Measurements from ENCODE around the gene SLC25A18.
"Not testable (repeated sequence)": the region's sequence is repeated elsewhere in the genome, so short reads cannot be mapped to it uniquely, and the experiment has no call there.

SLC25A18 gene

GRCh38 chr22:17559188-17559587 lies 4.1 kb upstream of the SLC25A18 start:
- H3K27ac ChIP-seq (ENCODE audit: low read depth, low read length) = no peak overlapping the region
- no peak for DNase-seq
- H4K5ac ChIP-seq (ENCODE audit: low read length) = no peak overlapping the region
- H2AK5ac ChIP-seq (ENCODE audit: low read length) = no peak overlapping the region
- H3K4me1 ChIP-seq (ENCODE audit: control insufficient read depth, low read depth, low read length) = peaks cover 3% of the 10 kb centered on the region
- no peak overlapping the region for H2BK120ac ChIP-seq (ENCODE audit: low read depth, low read length)
- no peak overlapping the region for H4K8ac ChIP-seq (ENCODE audit: low read depth, low read length)
- no peak overlapping the region for H3K4me2 ChIP-seq (ENCODE audit: low read length)
- H3K79me1 ChIP-seq (ENCODE audit: low read length) = no peaks in the 10 kb centered on the region
- no peak overlapping the region for H3K9ac ChIP-seq (ENCODE audit: low read length)
- no peak overlapping the region for H2BK5ac ChIP-seq (ENCODE audit: low read length)
- H2BK15ac ChIP-seq (replicated peaks; ENCODE audit: low read depth) = no peak overlapping the region
- no peak overlapping the region for H3K56ac ChIP-seq (ENCODE audit: low read length)
- no peak overlapping the region for H3K18ac ChIP-seq (ENCODE audit: low read length)
- H3K36me3 ChIP-seq (ENCODE audit: control insufficient read depth, insufficient read depth, low read length) = peaks cover 5% of the 10 kb centered on the region
- no peaks in the 10 kb centered on the region for H3K27me3 ChIP-seq (ENCODE audit: insufficient read depth, low read length, poor library complexity)
- no CpG with 5 or more reads among the region's 10 CpGs for WGBS (ENCODE audit: extremely low coverage, insufficient coverage, low lambda C conversion rate)
- no peak overlapping the region for H3K23ac ChIP-seq (ENCODE audit: low read length)
- no peak overlapping the region for H3K4ac ChIP-seq (ENCODE audit: low read depth, low read length)
- no peaks in the 10 kb centered on the region for H3K79me2 ChIP-seq (ENCODE audit: control insufficient read depth, insufficient read depth, low read length)
- H3K4me3 ChIP-seq (ENCODE audit: low read length) = no peak overlapping the region

GRCh38 chr22:17563936-17564391 lies 666 bp downstream of the SLC25A18 start:
- Histone ChIP-seq H3K4me1 (ENCODE audit: control insufficient read depth, low read depth, low read length) (peaks cover 3% of the 10 kb centered on the region), H2BK5ac (ENCODE audit: low read length) (no peak overlapping the region), H2AK5ac (ENCODE audit: low read length) (no peak overlapping the region), H2BK120ac (ENCODE audit: low read depth, low read length) (no peak overlapping the region), H3K18ac (ENCODE audit: low read length) (no peak overlapping the region), H2BK15ac (replicated peaks; ENCODE audit: low read depth) (no peak overlapping the region), H3K56ac (ENCODE audit: low read length) (no peak overlapping the region), H3K79me1 (ENCODE audit: low read length) (no peaks in the 10 kb centered on the region), H3K23ac (ENCODE audit: low read length) (no peak overlapping the region), H4K5ac (ENCODE audit: low read length) (no peak overlapping the region), H3K9ac (ENCODE audit: low read length) (no peak overlapping the region), H3K27ac (ENCODE audit: low read depth, low read length) (no peak overlapping the region), H3K4me2 (ENCODE audit: low read length) (no peak overlapping the region), H3K27me3 (ENCODE audit: insufficient read depth, low read length, poor library complexity) (no peaks in the 10 kb centered on the region), H4K8ac (ENCODE audit: low read depth, low read length) (no peak overlapping the region), H3K36me3 (ENCODE audit: control insufficient read depth, insufficient read depth, low read length) (peaks cover 1% of the 10 kb centered on the region), H3K4me3 (ENCODE audit: low read length) (no peak overlapping the region), H3K4ac (ENCODE audit: low read depth, low read length) (no peak overlapping the region), H3K79me2 (ENCODE audit: control insufficient read depth, insufficient read depth, low read length) (no peaks in the 10 kb centered on the region)
- WGBS (ENCODE audit: extremely low coverage, insufficient coverage, low lambda C conversion rate) = no CpG with 5 or more reads among the region's 11 CpGs
- DNase-seq = no peak

- H2BK120ac ChIP-seq (ENCODE audit: low read depth, low read length); H3K36me3 ChIP-seq (ENCODE audit: control insufficient read depth, insufficient read depth, low read length); H3K4me3 ChIP-seq (ENCODE audit: low read length); H3K4me2 ChIP-seq (ENCODE audit: low read length); H4K8ac ChIP-seq (ENCODE audit: low read depth, low read length); H3K18ac ChIP-seq (ENCODE audit: low read length); H2AK5ac ChIP-seq (ENCODE audit: low read length); H2BK15ac ChIP-seq (replicated peaks; ENCODE audit: low read depth); DNase-seq; H3K79me1 ChIP-seq (ENCODE audit: low read length); H3K79me2 ChIP-seq (ENCODE audit: control insufficient read depth, insufficient read depth, low read length); H3K27ac ChIP-seq (ENCODE audit: low read depth, low read length); H2BK5ac ChIP-seq (ENCODE audit: low read length); H3K4ac ChIP-seq (ENCODE audit: low read depth, low read length); H4K5ac ChIP-seq (ENCODE audit: low read length); H3K56ac ChIP-seq (ENCODE audit: low read length); H3K27me3 ChIP-seq (ENCODE audit: insufficient read depth, low read length, poor library complexity); H3K9ac ChIP-seq (ENCODE audit: low read length); H3K23ac ChIP-seq (ENCODE audit: low read length): not testable (repeated sequence)
- no CpG with 5 or more reads among the region's 19 CpGs for WGBS (ENCODE audit: extremely low coverage, insufficient coverage, low lambda C conversion rate)
- H3K4me1 ChIP-seq (ENCODE audit: control insufficient read depth, low read depth, low read length) = peaks cover 16% of the 10 kb centered on the region
Observed at GRCh38 chr22:17566016-17566687, 2.9 kb downstream of the SLC25A18 start.

- H2AK5ac ChIP-seq (ENCODE audit: low read length) = no peak overlapping the region
- no peak overlapping the region for H2BK15ac ChIP-seq (replicated peaks; ENCODE audit: low read depth)
- no peak overlapping the region for H4K8ac ChIP-seq (ENCODE audit: low read depth, low read length)
- H3K9ac ChIP-seq (ENCODE audit: low read length) = no peak overlapping the region
- H3K36me3 ChIP-seq (ENCODE audit: control insufficient read depth, insufficient read depth, low read length) = no peaks in the 10 kb centered on the region
- no peak overlapping the region for H3K4ac ChIP-seq (ENCODE audit: low read depth, low read length)
- no peak overlapping the region for H2BK5ac ChIP-seq (ENCODE audit: low read length)
- H3K79me1 ChIP-seq (ENCODE audit: low read length) = no peaks in the 10 kb centered on the region
- no peak overlapping the region for H2BK120ac ChIP-seq (ENCODE audit: low read depth, low read length)
- no peak overlapping the region for H3K18ac ChIP-seq (ENCODE audit: low read length)
- H3K79me2 ChIP-seq (ENCODE audit: control insufficient read depth, insufficient read depth, low read length) = no peaks in the 10 kb centered on the region
- H3K4me2 ChIP-seq (ENCODE audit: low read length) = no peak overlapping the region
- no peak overlapping the region for H4K5ac ChIP-seq (ENCODE audit: low read length)
- H3K4me1 ChIP-seq (ENCODE audit: control insufficient read depth, low read depth, low read length) = peaks cover 16% of the 10 kb centered on the region
- no CpG with 5 or more reads among the region's 10 CpGs for WGBS (ENCODE audit: extremely low coverage, insufficient coverage, low lambda C conversion rate)
- no peaks in the 10 kb centered on the region for H3K27me3 ChIP-seq (ENCODE audit: insufficient read depth, low read length, poor library complexity)
- no peak overlapping the region for H3K27ac ChIP-seq (ENCODE audit: low read depth, low read length)
- no peak overlapping the region for H3K23ac ChIP-seq (ENCODE audit: low read length)
- H3K56ac ChIP-seq (ENCODE audit: low read length) = no peak overlapping the region
- no peak for DNase-seq
- H3K4me3 ChIP-seq (ENCODE audit: low read length) = no peak overlapping the region
Observed at GRCh38 chr22:17566776-17567175, 3.5 kb downstream of the SLC25A18 start.

- no peak overlapping the region for H2BK120ac ChIP-seq (ENCODE audit: low read depth, low read length)
- H2BK15ac ChIP-seq (replicated peaks; ENCODE audit: low read depth) = no peak overlapping the region
- H3K79me2 ChIP-seq (ENCODE audit: control insufficient read depth, insufficient read depth, low read length) = no peaks in the 10 kb centered on the region
- WGBS (ENCODE audit: extremely low coverage, insufficient coverage, low lambda C conversion rate) = no CpG with 5 or more reads among the region's 8 CpGs
- H3K56ac ChIP-seq (ENCODE audit: low read length) = peak overlapping the region; percentile 68
- H4K5ac ChIP-seq (ENCODE audit: low read length) = no peak overlapping the region
- H3K27me3 ChIP-seq (ENCODE audit: insufficient read depth, low read length, poor library complexity) = no peaks in the 10 kb centered on the region
- H3K27ac ChIP-seq (ENCODE audit: low read depth, low read length) = no peak overlapping the region
- H3K9ac ChIP-seq (ENCODE audit: low read length) = peak overlapping the region; percentile 22
- H3K4me1 ChIP-seq (ENCODE audit: control insufficient read depth, low read depth, low read length) = peaks cover 12% of the 10 kb centered on the region
- H3K79me1 ChIP-seq (ENCODE audit: low read length) = no peaks in the 10 kb centered on the region
- H2BK5ac ChIP-seq (ENCODE audit: low read length) = no peak overlapping the region
- no peak overlapping the region for H3K18ac ChIP-seq (ENCODE audit: low read length)
- H3K4me2 ChIP-seq (ENCODE audit: low read length) = no peak overlapping the region
- no peak overlapping the region for H3K4me3 ChIP-seq (ENCODE audit: low read length)
- H3K4ac ChIP-seq (ENCODE audit: low read depth, low read length) = no peak overlapping the region
- H4K8ac ChIP-seq (ENCODE audit: low read depth, low read length) = no peak overlapping the region
- H3K36me3 ChIP-seq (ENCODE audit: control insufficient read depth, insufficient read depth, low read length) = no peaks in the 10 kb centered on the region
- H2AK5ac ChIP-seq (ENCODE audit: low read length) = no peak overlapping the region
- H3K23ac ChIP-seq (ENCODE audit: low read length) = no peak overlapping the region
- DNase-seq = peak; percentile 63
Observed at GRCh38 chr22:17569971-17570511, 6.7 kb downstream of the SLC25A18 start.
